ENCODE measurements around the gene RC3H1. TPM values are rescaled to one million over a fixed set of nuclear protein-coding genes. Genes with fewer than 3 reads are reported as not detected.
A peak's percentile ranks its signal among the peaks of the same experiment; 100 is the strongest.
"Not testable (repeated sequence)": the region's sequence is repeated elsewhere in the genome, so short reads cannot be mapped to it uniquely, and the experiment has no call there.

RC3H1 gene
- total RNA-seq, 2 donors from 2014 or later: 20.3 to 34.1 TPM

GRCh38 chr1:174049514-174049913, 27.4 kb upstream of the RC3H1 start:
- WGBS: 81% methylated on average over 2 of the region's 2 CpGs

GRCh38 chr1:174044418-174045222, 22.5 kb upstream of the RC3H1 start:
- no peak overlapping the region for H3K27ac ChIP-seq
- H3K4me3 ChIP-seq: no peak overlapping the region
- no peak for DNase-seq (ENCODE audit: low spot score)
- no peaks in the 10 kb centered on the region for H3K27me3 ChIP-seq (replicated peaks; ENCODE audit: insufficient read depth)
- no peaks in the 10 kb centered on the region for H3K36me3 ChIP-seq
- H3K9me3 ChIP-seq: no peaks in the 10 kb centered on the region
- intact Hi-C loops (cut with DNase I): no loop called here
- 64% methylated on average over 4 of the region's 4 CpGs for WGBS
- no peaks in the 10 kb centered on the region for H3K4me1 ChIP-seq (replicated peaks)
- TF ChIP-seq POLR2AphosphoS5 (IDR thresholded peaks at IDR 0.05) (peak; percentile 19), CTCF (IDR thresholded peaks at IDR 0.05) (no peak)

More at GRCh38 chr1:174049514-174049913, 27.4 kb upstream of the RC3H1 start:
- Histone ChIP-seq H3K4me1 (replicated peaks) (no peaks in the 10 kb centered on the region), H3K4me3 (no peak overlapping the region), H3K9me3 (no peaks in the 10 kb centered on the region), H3K36me3 (no peaks in the 10 kb centered on the region), H3K27me3 (replicated peaks; ENCODE audit: insufficient read depth) (no peaks in the 10 kb centered on the region), H3K27ac (no peak overlapping the region)
- TF ChIP-seq POLR2AphosphoS5 (IDR thresholded peaks at IDR 0.05) (no peak), POLR2A (IDR thresholded peaks at IDR 0.05) (no peak), CTCF (IDR thresholded peaks at IDR 0.05) (no peak)
- DNase-seq (ENCODE audit: low spot score): no peak
- intact Hi-C loops (cut with DNase I): no loop called here

GRCh38 chr1:174042509-174042908, 20.4 kb upstream of the RC3H1 start:
- intact Hi-C loops (cut with DNase I); H3K27me3 ChIP-seq (replicated peaks; ENCODE audit: insufficient read depth): not testable (repeated sequence)
- 66% methylated on average over 5 of the region's 5 CpGs for WGBS

GRCh38 chr1:174041369-174041768, 19.2 kb upstream of the RC3H1 start:
- TF ChIP-seq POLR2AphosphoS5 (IDR thresholded peaks at IDR 0.05): no peak
- no peak for TF ChIP-seq POLR2A (IDR thresholded peaks at IDR 0.05)
- TF ChIP-seq CTCF (IDR thresholded peaks at IDR 0.05): no peak
- H3K27me3 ChIP-seq (replicated peaks; ENCODE audit: insufficient read depth): no peaks in the 10 kb centered on the region
- intact Hi-C loops (cut with DNase I): no loop called here

More at GRCh38 chr1:174042509-174042908, 20.4 kb upstream of the RC3H1 start:
- H3K4me3 ChIP-seq; DNase-seq (ENCODE audit: low spot score); H3K4me1 ChIP-seq (replicated peaks); H3K27ac ChIP-seq; H3K9me3 ChIP-seq; H3K36me3 ChIP-seq: not testable (repeated sequence)

GRCh38 chr1:174040387-174040786, 18.2 kb upstream of the RC3H1 start:
- Histone ChIP-seq H3K4me1 (replicated peaks) (no peaks in the 10 kb centered on the region), H3K9me3 (no peaks in the 10 kb centered on the region), H3K4me3 (no peak overlapping the region), H3K27me3 (replicated peaks; ENCODE audit: insufficient read depth) (no peaks in the 10 kb centered on the region), H3K36me3 (no peaks in the 10 kb centered on the region), H3K27ac (no peak overlapping the region)
- intact Hi-C loops (cut with DNase I): no loop called here
- peak; percentile 56 for DNase-seq (ENCODE audit: low spot score)
- WGBS: 80% methylated on average over 2 of the region's 2 CpGs
- TF ChIP-seq POLR2AphosphoS5 (IDR thresholded peaks at IDR 0.05) (no peak), CTCF (IDR thresholded peaks at IDR 0.05) (no peak), POLR2A (IDR thresholded peaks at IDR 0.05) (no peak)

More at GRCh38 chr1:174041369-174041768, 19.2 kb upstream of the RC3H1 start:
- H3K36me3 ChIP-seq: no peaks in the 10 kb centered on the region
- no peaks in the 10 kb centered on the region for H3K4me1 ChIP-seq (replicated peaks)
- no peaks in the 10 kb centered on the region for H3K9me3 ChIP-seq
- DNase-seq (ENCODE audit: low spot score): no peak
- no peak overlapping the region for H3K27ac ChIP-seq
- 93% methylated on average over 1 of the region's 1 CpG for WGBS
- H3K4me3 ChIP-seq: no peak overlapping the region
